ENCODE results near the gene ZNF583.

DNA sequence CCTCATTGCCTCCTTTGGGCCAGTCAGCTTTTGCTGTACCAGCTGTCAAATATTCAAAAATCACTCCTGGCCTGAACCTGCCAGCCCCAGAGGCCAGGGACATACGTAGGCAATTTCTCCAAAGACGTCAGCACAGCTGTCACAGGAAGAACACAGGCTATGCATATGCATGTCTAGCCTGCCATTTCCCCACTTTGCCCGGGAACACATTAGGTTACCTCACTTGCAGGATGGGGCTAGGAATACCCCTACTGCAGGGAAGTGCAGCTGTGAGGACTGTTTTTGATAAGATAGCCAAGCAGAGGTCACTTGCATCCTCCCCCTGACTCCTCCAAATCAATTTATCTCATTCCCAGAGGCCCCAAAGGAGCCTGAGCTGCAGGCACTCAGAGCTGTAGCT is 70.2 kb downstream of the ZNF583 start:
- TF ChIP-seq POLR2A (IDR thresholded peaks at IDR 0.05; ENCODE audit: low read length) (no peak), GATA1 (IDR thresholded peaks at IDR 0.05; ENCODE audit: low read depth, low read length) (no peak)

Data from erythroblast (primary cell).